SK-N-MC (cell line): ENCODE measurements around the gene PRR32.

Source experiments
- EZH2 ChIP-seq: fragments of 200-600 bp; sonication (generic); IDR thresholded peaks from one replicate; pipeline ENCODE4 v1.6.1; 2017; ENCODE audit warnings: antibody characterized with exemption
- FOXP2 ChIP-seq: optimal IDR thresholded peaks from 2 replicates; pipeline ENCODE3; 2011; ENCODE audit warnings: mild to moderate bottlenecking, moderate library complexity; ENCODE audit not compliant: insufficient read depth; ENCODE audit errors: extremely low read length, control extremely low read depth
- POLR2AphosphoS5 ChIP-seq: IDR thresholded peaks from 2 replicates; pipeline ENCODE4 v1.6.1; 2012; ENCODE audit warnings: mild to moderate bottlenecking, low read depth, low read length, borderline replicate concordance

DNA sequence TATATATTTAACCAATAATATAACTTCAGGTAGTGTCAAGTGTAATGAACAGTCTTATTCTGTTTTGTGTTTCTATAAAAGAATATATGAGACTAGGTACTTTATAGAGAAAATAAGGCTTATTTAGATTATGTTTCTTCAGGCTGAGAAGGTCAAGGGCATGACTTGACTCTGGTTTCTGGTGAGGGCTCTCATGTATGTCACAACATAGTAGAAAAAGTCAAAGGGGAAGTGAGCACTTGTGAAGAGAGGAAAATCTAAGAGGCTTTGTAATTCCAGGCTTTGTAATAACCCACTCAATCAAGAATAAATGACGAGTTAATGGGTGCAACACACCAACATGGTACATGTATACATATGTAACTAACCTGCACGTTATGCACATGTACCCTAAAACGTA, 27.6 kb downstream of the PRR32 start:
- no peak for TF ChIP-seq POLR2AphosphoS5
- TF ChIP-seq EZH2: no peak
- TF ChIP-seq FOXP2: no peak
